ENCODE data around the gene ZNF425. TPM values are rescaled to one million over a fixed set of nuclear protein-coding genes. Genes with fewer than 3 reads are reported as not detected.

Gene ZNF425
- total and polyA plus RNA-seq, 8 donors, result under 0.01 to 6.1 (median 1.2) TPM; not detected in 1

DNA sequence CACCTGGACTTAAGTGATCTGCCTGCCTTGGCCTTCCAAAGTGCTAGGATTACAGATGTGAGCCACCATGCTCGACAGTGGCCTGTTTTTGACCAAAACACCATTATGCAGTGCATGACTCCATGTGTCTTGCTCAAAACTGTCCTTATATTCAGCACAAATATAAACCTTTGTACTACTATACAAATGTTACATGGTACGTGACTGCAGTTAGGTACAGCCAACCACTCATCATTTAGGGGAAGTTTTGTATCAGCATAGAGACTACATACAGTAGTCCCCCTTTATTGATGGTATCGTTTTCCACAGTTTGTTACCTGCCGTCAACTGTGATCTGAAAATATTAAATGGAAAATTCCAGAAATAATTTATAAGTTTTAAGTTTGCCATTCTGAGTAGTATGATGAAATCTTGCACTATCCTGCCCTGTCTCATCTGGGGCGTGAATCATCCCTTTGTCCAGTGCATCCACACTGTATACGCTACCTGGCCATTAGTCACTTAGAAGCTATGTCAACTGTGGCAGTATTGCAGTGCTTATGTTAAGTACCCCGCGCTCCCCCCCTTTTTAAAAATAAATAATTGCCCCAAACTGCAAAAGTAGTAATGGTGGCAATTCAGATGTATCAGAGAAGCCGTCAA is 45.9 kb upstream of the ZNF425 start:
- H3K36me3 ChIP-seq, result peaks cover 49 to 99% (median 96%) of the 10 kb centered on the region in 4 donors
- no peak for DNase-seq
- no peak overlapping the region for H3K4me3 ChIP-seq
- no peak for TF ChIP-seq POLR2A (IDR thresholded peaks at IDR 0.05)
- H3K9me3 ChIP-seq, result no peaks in the 10 kb centered on the region
- H3K27ac ChIP-seq, result no peak overlapping the region
- H3K27me3 ChIP-seq, result no peaks in the 10 kb centered on the region
- H3K4me1 ChIP-seq, result no peaks in the 10 kb centered on the region
- WGBS, 5 donors, result 79 to 90% (median 83%) methylated on average over 9 of the region's 9 CpGs
- intact Hi-C loops (cut with DNase I; ENCODE audit: low total_unique reads), result no loop called here

- Histone ChIP-seq H3K36me3 (peaks cover 57 to 99% (median 97%) of the 10 kb centered on the region in 4 donors), H3K4me3 (no peak overlapping the region), H3K4me1 (no peaks in the 10 kb centered on the region), H3K27ac (no peak overlapping the region), H3K9me3 (no peaks in the 10 kb centered on the region), H3K27me3 (no peaks in the 10 kb centered on the region)
- TF ChIP-seq EP300 (IDR thresholded peaks at IDR 0.05), result no peak
- TF ChIP-seq POLR2AphosphoS5 (IDR thresholded peaks at IDR 0.05), result no peak
- no peak for TF ChIP-seq POLR2A (IDR thresholded peaks at IDR 0.05)
- TF ChIP-seq, protein P1, sequence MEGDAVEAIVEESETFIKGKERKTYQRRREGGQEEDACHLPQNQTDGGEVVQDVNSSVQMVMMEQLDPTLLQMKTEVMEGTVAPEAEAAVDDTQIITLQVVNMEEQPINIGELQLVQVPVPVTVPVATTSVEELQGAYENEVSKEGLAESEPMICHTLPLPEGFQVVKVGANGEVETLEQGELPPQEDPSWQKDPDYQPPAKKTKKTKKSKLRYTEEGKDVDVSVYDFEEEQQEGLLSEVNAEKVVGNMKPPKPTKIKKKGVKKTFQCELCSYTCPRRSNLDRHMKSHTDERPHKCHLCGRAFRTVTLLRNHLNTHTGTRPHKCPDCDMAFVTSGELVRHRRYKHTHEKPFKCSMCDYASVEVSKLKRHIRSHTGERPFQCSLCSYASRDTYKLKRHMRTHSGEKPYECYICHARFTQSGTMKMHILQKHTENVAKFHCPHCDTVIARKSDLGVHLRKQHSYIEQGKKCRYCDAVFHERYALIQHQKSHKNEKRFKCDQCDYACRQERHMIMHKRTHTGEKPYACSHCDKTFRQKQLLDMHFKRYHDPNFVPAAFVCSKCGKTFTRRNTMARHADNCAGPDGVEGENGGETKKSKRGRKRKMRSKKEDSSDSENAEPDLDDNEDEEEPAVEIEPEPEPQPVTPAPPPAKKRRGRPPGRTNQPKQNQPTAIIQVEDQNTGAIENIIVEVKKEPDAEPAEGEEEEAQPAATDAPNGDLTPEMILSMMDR (IDR thresholded peaks at IDR 0.05), result no peak
- intact Hi-C loops (cut with DNase I; ENCODE audit: low total_unique reads), result no loop called here
- no peak for DNase-seq
Observed at GRCh38 chr7:149166630-149167352, 40.7 kb upstream of the ZNF425 start.

DNA sequence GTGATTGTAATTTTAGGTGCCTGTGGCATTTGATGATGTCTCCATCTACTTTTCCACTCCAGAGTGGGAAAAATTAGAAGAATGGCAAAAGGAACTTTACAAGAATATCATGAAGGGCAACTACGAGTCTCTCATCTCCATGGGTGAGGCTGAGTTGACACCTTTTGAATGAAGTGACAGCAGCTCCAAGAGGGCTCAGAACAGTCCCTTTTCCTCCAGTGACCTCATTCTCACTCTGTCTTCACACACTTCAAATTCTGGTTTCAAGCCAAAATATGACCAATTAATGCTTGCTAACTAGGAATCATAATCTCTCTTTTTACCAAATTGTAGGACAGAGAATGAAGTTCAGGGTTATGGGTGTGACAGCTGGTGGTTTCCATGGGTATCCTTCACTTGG is 40.0 kb upstream of the ZNF425 start:
- TF ChIP-seq, protein P1 (IDR thresholded peaks at IDR 0.05), result no peak
- TF ChIP-seq EP300 (IDR thresholded peaks at IDR 0.05) (no peak), POLR2A (IDR thresholded peaks at IDR 0.05) (no peak), POLR2AphosphoS5 (IDR thresholded peaks at IDR 0.05) (no peak)
- H3K27ac ChIP-seq, result no peak overlapping the region
- no peaks in the 10 kb centered on the region for H3K9me3 ChIP-seq
- H3K36me3 ChIP-seq, result peaks cover 57 to 99% (median 97%) of the 10 kb centered on the region in 4 donors
- intact Hi-C loops (cut with DNase I; ENCODE audit: low total_unique reads), result no loop called here
- no peaks in the 10 kb centered on the region for H3K27me3 ChIP-seq
- DNase-seq, result no peak
- no peaks in the 10 kb centered on the region for H3K4me1 ChIP-seq
- H3K4me3 ChIP-seq, result no peak overlapping the region
- WGBS, 5 donors, result 58 to 85% (median 77%) methylated on average over 1 of the region's 1 CpG

- DNase-seq, result no peak
- TF ChIP-seq, protein P1 (IDR thresholded peaks at IDR 0.05), result no peak
- TF ChIP-seq EP300 (IDR thresholded peaks at IDR 0.05), result no peak
- TF ChIP-seq POLR2A (IDR thresholded peaks at IDR 0.05), result no peak
- TF ChIP-seq POLR2AphosphoS5 (IDR thresholded peaks at IDR 0.05), result no peak
- no peaks in the 10 kb centered on the region for H3K9me3 ChIP-seq
- no peaks in the 10 kb centered on the region for H3K4me1 ChIP-seq
- no peak overlapping the region for H3K4me3 ChIP-seq
- WGBS, 5 donors, result 75 to 86% (median 84%) methylated on average over 5 of the region's 5 CpGs
- peaks cover 27 to 97% (median 91%) of the 10 kb centered on the region in 4 donors for H3K36me3 ChIP-seq
- H3K27ac ChIP-seq, result no peak overlapping the region
- no peaks in the 10 kb centered on the region for H3K27me3 ChIP-seq
- intact Hi-C loops (cut with DNase I; ENCODE audit: low total_unique reads), result no loop called here
Observed at GRCh38 chr7:149161241-149161848, 35.2 kb upstream of the ZNF425 start.

Data from stomach (tissue), 9 donors.